GM12874 (cell line): Measurements from ENCODE around the gene FOXJ1.

Experiments used
- CTCF ChIP-seq: IDR thresholded peaks from 2 replicates; pipeline ENCODE4 v1.5.1; 2011; ENCODE audit warnings: low read depth, mild to moderate bottlenecking, control low read depth, low read length, moderate library complexity; ENCODE audit not compliant: insufficient read depth

Gene FOXJ1

GRCh38 chr17:76179496-76180467, 38.7 kb upstream of the FOXJ1 start:
- TF ChIP-seq CTCF, result no peak

- TF ChIP-seq CTCF, result no peak
These were observed 37.1 kb upstream of the FOXJ1 start for GRCh38 chr17:76178124-76178523.

- no peak for TF ChIP-seq CTCF
These were observed 35.9 kb upstream of the FOXJ1 start for GRCh38 chr17:76176701-76177574.

- no peak for TF ChIP-seq CTCF
These were observed 33.0 kb upstream of the FOXJ1 start for GRCh38 chr17:76174037-76174436.

- TF ChIP-seq CTCF, result no peak
These were observed 32.4 kb upstream of the FOXJ1 start for GRCh38 chr17:76173474-76173873.

- no peak for TF ChIP-seq CTCF
These were observed 30.7 kb upstream of the FOXJ1 start for GRCh38 chr17:76171706-76172105.

GRCh38 chr17:76170114-76170513, 29.1 kb upstream of the FOXJ1 start:
- TF ChIP-seq CTCF, result no peak
